DOHH2 (cell line): ENCODE measurements around the gene OIT3.

Source experiments
- H3F3A ChIP-seq: fragments of 200-600 bp; sonication (generic), shearing (Covaris generic); 2 replicates; pipeline ENCODE4 v1.6.0; 2016; ENCODE audit warnings: antibody characterized with exemption, mild to moderate bottlenecking; ENCODE audit not compliant: control insufficient read depth, insufficient read depth
- H3K27ac ChIP-seq: fragments of 200-600 bp; sonication (generic); 2 replicates; pipeline ENCODE4 v1.5.1; 2014; ENCODE audit warnings: low read depth, mild to moderate bottlenecking, low read length, moderate library complexity
- H3K27me3 ChIP-seq: fragments of 200-600 bp; sonication (generic); 2 replicates; pipeline ENCODE4 v1.6.1; 2014; ENCODE audit warnings: mild to moderate bottlenecking, low read length, mixed read lengths; ENCODE audit not compliant: control insufficient read depth
- H3K36me3 ChIP-seq: fragments of 200-600 bp; sonication (generic); 2 replicates; pipeline ENCODE4 v1.6.1; 2014; ENCODE audit warnings: mild to moderate bottlenecking, low read length, moderate library complexity, mixed read lengths; ENCODE audit not compliant: control insufficient read depth
- H3K4me1 ChIP-seq: fragments of 200-600 bp; sonication (generic); 2 replicates; pipeline ENCODE4 v1.6.1; 2014; ENCODE audit warnings: mild to moderate bottlenecking, low read length, mixed read lengths; ENCODE audit not compliant: control insufficient read depth
- H3K4me2 ChIP-seq: fragments of 200-600 bp; sonication (generic); 2 replicates; pipeline ENCODE4 v1.6.0; 2014; ENCODE audit warnings: mild to moderate bottlenecking, low read length, moderate library complexity
- H3K4me3 ChIP-seq: fragments of 200-600 bp; sonication (generic); 2 replicates; pipeline ENCODE4 v1.5.1; 2014; ENCODE audit warnings: mild to moderate bottlenecking, low read length, mixed read lengths
- H3K79me2 ChIP-seq: fragments of 200-600 bp; sonication (generic); 2 replicates; pipeline ENCODE4 v1.6.1; 2014; ENCODE audit warnings: mild to moderate bottlenecking, low read length, mixed read lengths; ENCODE audit not compliant: control insufficient read depth
- H3K9me2 ChIP-seq: fragments of 200-600 bp; sonication (generic); replicated peaks from 2 replicates; pipeline ENCODE4 v1.6.1; 2014; ENCODE audit warnings: mild to moderate bottlenecking, low read length, mixed read lengths; ENCODE audit not compliant: control insufficient read depth
- H3K9me3 ChIP-seq: fragments of 200-600 bp; sonication (generic); 2 replicates; pipeline ENCODE4 v1.6.1; 2014; ENCODE audit warnings: antibody characterized with exemption, low read length, mixed read lengths; ENCODE audit not compliant: control insufficient read depth, insufficient read depth
- H4K20me1 ChIP-seq: fragments of 200-600 bp; sonication (generic); 2 replicates; pipeline ENCODE4 v1.6.0; 2014; ENCODE audit warnings: low read depth, mild to moderate bottlenecking, antibody characterized with exemption, low read length, moderate library complexity; ENCODE audit not compliant: control insufficient read depth, insufficient read depth
- EZH2phosphoT487 ChIP-seq: fragments of 200-600 bp; sonication (generic); IDR thresholded peaks from 2 replicates; pipeline ENCODE4 v1.6.1; 2017; ENCODE audit warnings: borderline replicate concordance, mild to moderate bottlenecking, antibody characterized with exemption, low read length, moderate library complexity, mixed read lengths
- TF ChIP-seq, protein P1 (sequence below): fragments of 200-600 bp; sonication (generic); IDR thresholded peaks from one replicate; pipeline ENCODE4 v1.5.1; 2014; ENCODE audit warnings: antibody characterized with exemption, mild to moderate bottlenecking, low read depth, low read length; ENCODE audit not compliant: poor library complexity, severe bottlenecking

Gene OIT3

DNA sequence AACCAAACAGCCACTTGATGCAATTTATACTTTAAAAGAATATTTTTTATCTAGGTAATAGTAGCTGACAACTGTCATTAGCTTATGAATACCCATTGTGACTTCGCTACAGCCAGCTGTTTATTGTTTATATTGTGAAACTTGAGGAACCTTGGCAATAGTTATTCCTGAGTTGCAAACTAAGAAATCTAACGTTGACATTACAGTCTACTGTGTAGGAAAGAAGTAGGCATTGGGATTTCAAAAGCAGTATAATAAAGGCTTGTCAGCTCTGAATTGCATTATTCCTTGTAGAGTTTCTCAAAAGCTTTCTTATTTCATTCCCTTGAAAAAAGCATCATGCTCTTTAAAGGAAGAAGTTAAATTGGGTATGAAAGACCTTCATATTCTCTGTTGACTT is 42.7 kb upstream of the OIT3 start:
- TF ChIP-seq EZH2phosphoT487 = no peak
- TF ChIP-seq, protein P1, sequence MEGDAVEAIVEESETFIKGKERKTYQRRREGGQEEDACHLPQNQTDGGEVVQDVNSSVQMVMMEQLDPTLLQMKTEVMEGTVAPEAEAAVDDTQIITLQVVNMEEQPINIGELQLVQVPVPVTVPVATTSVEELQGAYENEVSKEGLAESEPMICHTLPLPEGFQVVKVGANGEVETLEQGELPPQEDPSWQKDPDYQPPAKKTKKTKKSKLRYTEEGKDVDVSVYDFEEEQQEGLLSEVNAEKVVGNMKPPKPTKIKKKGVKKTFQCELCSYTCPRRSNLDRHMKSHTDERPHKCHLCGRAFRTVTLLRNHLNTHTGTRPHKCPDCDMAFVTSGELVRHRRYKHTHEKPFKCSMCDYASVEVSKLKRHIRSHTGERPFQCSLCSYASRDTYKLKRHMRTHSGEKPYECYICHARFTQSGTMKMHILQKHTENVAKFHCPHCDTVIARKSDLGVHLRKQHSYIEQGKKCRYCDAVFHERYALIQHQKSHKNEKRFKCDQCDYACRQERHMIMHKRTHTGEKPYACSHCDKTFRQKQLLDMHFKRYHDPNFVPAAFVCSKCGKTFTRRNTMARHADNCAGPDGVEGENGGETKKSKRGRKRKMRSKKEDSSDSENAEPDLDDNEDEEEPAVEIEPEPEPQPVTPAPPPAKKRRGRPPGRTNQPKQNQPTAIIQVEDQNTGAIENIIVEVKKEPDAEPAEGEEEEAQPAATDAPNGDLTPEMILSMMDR = no peak
- no peaks in the 10 kb centered on the region for H3K9me2 ChIP-seq
- peaks cover 8% of the 10 kb centered on the region; the same call in 1 of the 2 replicates for H3K9me3 ChIP-seq
- H3K4me3 ChIP-seq = no peak overlapping the region
- H3K36me3 ChIP-seq = no peaks in the 10 kb centered on the region
- no peak overlapping the region for H3K27ac ChIP-seq
- H3K4me1 ChIP-seq = no peaks in the 10 kb centered on the region
- no peaks in the 10 kb centered on the region for H3F3A ChIP-seq
- no peaks in the 10 kb centered on the region for H3K79me2 ChIP-seq
- H3K4me2 ChIP-seq = no peak overlapping the region
- H3K27me3 ChIP-seq = no peaks in the 10 kb centered on the region
- H4K20me1 ChIP-seq = no peaks in the 10 kb centered on the region

GRCh38 chr10:72851509-72851908 is 42.0 kb upstream of the OIT3 start:
- no peaks in the 10 kb centered on the region for H3K79me2 ChIP-seq
- H4K20me1 ChIP-seq = no peaks in the 10 kb centered on the region
- no peaks in the 10 kb centered on the region for H3K4me1 ChIP-seq
- peaks cover 8% of the 10 kb centered on the region; the same call in 1 of the 2 replicates for H3K9me3 ChIP-seq
- no peaks in the 10 kb centered on the region for H3K36me3 ChIP-seq
- H3K27ac ChIP-seq = no peak overlapping the region
- no peak overlapping the region for H3K4me2 ChIP-seq
- H3K9me2 ChIP-seq = no peaks in the 10 kb centered on the region
- no peak overlapping the region for H3K4me3 ChIP-seq
- H3F3A ChIP-seq = no peaks in the 10 kb centered on the region
- TF ChIP-seq, protein P1 = no peak
- no peak for TF ChIP-seq EZH2phosphoT487
- H3K27me3 ChIP-seq = no peaks in the 10 kb centered on the region

DNA sequence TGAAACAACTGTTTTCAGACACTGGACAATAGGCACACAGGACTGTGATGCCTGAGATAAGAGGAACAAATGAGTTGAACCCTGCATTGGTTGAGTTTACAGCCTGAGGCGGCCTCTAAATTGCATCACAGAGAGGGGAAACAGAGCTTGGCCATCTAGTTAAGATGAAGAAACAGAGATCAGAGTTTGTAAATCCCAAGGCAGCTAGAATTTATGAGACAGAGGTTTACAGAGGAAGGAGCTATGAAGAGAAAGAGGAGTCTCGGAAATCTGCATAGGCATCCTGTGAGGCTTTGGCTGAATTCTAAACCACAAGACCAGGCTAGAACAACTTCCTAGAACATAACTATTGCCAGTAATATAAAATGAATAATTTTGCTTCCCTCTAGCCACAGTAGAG is 41.0 kb upstream of the OIT3 start:
- Histone ChIP-seq H3K9me2 (no peaks in the 10 kb centered on the region), H3K36me3 (no peaks in the 10 kb centered on the region), H3F3A (no peaks in the 10 kb centered on the region), H3K9me3 (peaks cover 8% of the 10 kb centered on the region; the same call in 1 of the 2 replicates), H3K79me2 (no peaks in the 10 kb centered on the region), H3K27ac (no peak overlapping the region), H3K4me2 (no peak overlapping the region), H4K20me1 (no peaks in the 10 kb centered on the region), H3K4me3 (no peak overlapping the region), H3K27me3 (no peaks in the 10 kb centered on the region), H3K4me1 (no peaks in the 10 kb centered on the region)
- TF ChIP-seq, protein P1 = no peak
- TF ChIP-seq EZH2phosphoT487 = no peak
